IMR-90 (cell line): ENCODE data around the gene TPPP. TPM values are rescaled to one million over a fixed set of nuclear protein-coding genes. Genes with fewer than 3 reads are reported as not detected.

ENCODE experiments used
- ATAC-seq: fragments of 200-7000 bp; cut with Tn5 transposase; 2 replicates; pipeline ENCODE4 v1.9.1; 2020; ENCODE audit warnings: low read depth, mild to moderate bottlenecking, moderate library complexity
- BruUV-seq: library from RNA; stranded (reverse); fragments of 400-500 nt; replicated peaks from 2 replicates; lab custom pipeline; 2021; lab: Mats Ljungman, UMichigan
- CTCF ChIA-PET: fragments of 300-600 bp; formaldehyde crosslinking; extraction: SDS; loops from one replicate; lab custom pipeline; 2021; ENCODE audit warnings: antibody characterized with exemption; lab: Yijun Ruan, JAX
- POLR2A ChIA-PET: fragments of 300-600 bp; sonication (Branson Sonifier 250); formaldehyde crosslinking; loops from one replicate; lab custom pipeline; 2022; ENCODE audit warnings: antibody characterized with exemption; ENCODE audit not compliant: unreplicated experiment; lab: Charles Lee
- DNase-seq: peaks from one replicate; pipeline ENCODE4 v3.0.0; 2013
- H2AFZ ChIP-seq: replicated peaks from 2 replicates; pipeline ENCODE3; 2013; ENCODE audit warnings: low read length, mild to moderate bottlenecking; ENCODE audit not compliant: poor library complexity
- H2AK5ac ChIP-seq: 2 replicates; pipeline ENCODE4 v1.6.1; 2013; ENCODE audit warnings: low read depth, low read length, inconsistent platforms
- H2AK9ac ChIP-seq: replicated peaks from 2 replicates; pipeline ENCODE3; 2013; ENCODE audit warnings: mild to moderate bottlenecking, low read depth, low read length, moderate library complexity; ENCODE audit not compliant: poor library complexity
- H2BK120ac ChIP-seq: 2 replicates; pipeline ENCODE4 v1.6.1; 2013; ENCODE audit warnings: low read depth, low read length, inconsistent platforms
- H2BK15ac ChIP-seq: 3 replicates; pipeline ENCODE4 v1.6.1; 2013; ENCODE audit warnings: low read depth, low read length, inconsistent platforms
- H2BK20ac ChIP-seq: 2 replicates; pipeline ENCODE4 v1.6.1; 2013; ENCODE audit warnings: low read depth, mild to moderate bottlenecking, inconsistent platforms, low read length, moderate library complexity
- H2BK5ac ChIP-seq: 2 replicates; pipeline ENCODE4 v1.6.1; 2013; ENCODE audit warnings: mild to moderate bottlenecking, low read depth, low read length, inconsistent platforms; ENCODE audit not compliant: poor library complexity, severe bottlenecking
- H3K14ac ChIP-seq: replicated peaks from 2 replicates; pipeline ENCODE4 v1.6.1; 2013; ENCODE audit warnings: low read depth, low read length, inconsistent platforms
- H3K18ac ChIP-seq: 2 replicates; pipeline ENCODE4 v1.6.1; 2013; ENCODE audit warnings: low read depth, low read length, control low read depth
- H3K23ac ChIP-seq: 2 replicates; pipeline ENCODE4 v1.6.1; 2013; ENCODE audit warnings: low read depth, low read length, inconsistent platforms
- H3K27ac ChIP-seq: 2 replicates; pipeline ENCODE4 v1.5.1; 2013; ENCODE audit warnings: mild to moderate bottlenecking, control low read depth, low read length; ENCODE audit not compliant: insufficient read depth
- H3K27me3 ChIP-seq: 2 replicates; pipeline ENCODE4 v1.6.1; 2013; ENCODE audit warnings: low read length; ENCODE audit not compliant: control insufficient read depth, insufficient read depth
- H3K36me3 ChIP-seq: 2 replicates; pipeline ENCODE4 v1.6.1; 2013; ENCODE audit warnings: low read length, mixed read lengths; ENCODE audit not compliant: control insufficient read depth, insufficient read depth
- H3K4ac ChIP-seq: 2 replicates; pipeline ENCODE4 v1.6.1; 2013; ENCODE audit warnings: low read depth, low read length, inconsistent platforms
- H3K4me1 ChIP-seq: 2 replicates; pipeline ENCODE4 v1.6.1; 2013; ENCODE audit warnings: low read length, mixed read lengths; ENCODE audit not compliant: control insufficient read depth, insufficient read depth
- H3K4me2 ChIP-seq: 2 replicates; pipeline ENCODE4 v1.6.1; 2013; ENCODE audit warnings: low read depth, mild to moderate bottlenecking, control low read depth, low read length, moderate library complexity
- H3K4me3 ChIP-seq: 2 replicates; pipeline ENCODE4 v1.5.1; 2013; ENCODE audit warnings: low read depth, mild to moderate bottlenecking, control low read depth, low read length, moderate library complexity; ENCODE audit not compliant: insufficient read depth
- H3K56ac ChIP-seq: 2 replicates; pipeline ENCODE4 v1.6.1; 2013; ENCODE audit warnings: low read length, inconsistent platforms; ENCODE audit not compliant: insufficient read depth; ENCODE audit errors: extremely low read depth
- H3K79me1 ChIP-seq, 2 experiments: 2 replicates each; pipeline ENCODE4 v1.6.1; 2013; ENCODE audit warnings: low read length in 2 of 2, inconsistent platforms in 1 of 2, low read depth in 1 of 2
- H3K9ac ChIP-seq: 2 replicates; pipeline ENCODE4 v1.6.1; 2013; ENCODE audit warnings: low read depth, low read length, control low read depth
- H3K9me1 ChIP-seq: 2 replicates; pipeline ENCODE4 v1.6.1; 2013; ENCODE audit warnings: low read length, inconsistent platforms; ENCODE audit not compliant: insufficient read depth
- H3K9me3 ChIP-seq: 2 replicates; pipeline ENCODE4 v1.6.1; 2013; ENCODE audit warnings: low read length; ENCODE audit not compliant: control insufficient read depth, insufficient read depth
- H4K20me1 ChIP-seq: 2 replicates; pipeline ENCODE4 v1.6.1; 2013; ENCODE audit warnings: low read length, inconsistent platforms; ENCODE audit not compliant: insufficient read depth
- H4K5ac ChIP-seq: 2 replicates; pipeline ENCODE4 v1.6.1; 2013; ENCODE audit warnings: mild to moderate bottlenecking, low read depth, low read length, control low read depth
- H4K8ac ChIP-seq, 2 experiments: 2 replicates each; pipeline ENCODE4 v1.6.1; 2013; ENCODE audit warnings: low read depth in 2 of 2, low read length in 2 of 2, control low read depth in 1 of 2, inconsistent platforms in 1 of 2
- H4K91ac ChIP-seq: 2 replicates; pipeline ENCODE4 v1.6.1; 2013; ENCODE audit warnings: low read depth, low read length, inconsistent platforms; ENCODE audit not compliant: insufficient read depth
- BHLHE40 ChIP-seq: fragments of 150-350 bp; IDR thresholded peaks from 2 replicates; pipeline ENCODE4 v1.6.1; 2016; ENCODE audit warnings: mild to moderate bottlenecking, low read depth, low read length
- CEBPB ChIP-seq: IDR thresholded peaks from 2 replicates; pipeline ENCODE4 v1.6.1; 2012; ENCODE audit warnings: low read depth, low read length, improper control_type of control experiment
- CHD1 ChIP-seq: IDR thresholded peaks from 2 replicates; pipeline ENCODE4 v1.6.1; 2012; ENCODE audit warnings: low read depth, low read length, improper control_type of control experiment
- ELK1 ChIP-seq: fragments of 150-350 bp; IDR thresholded peaks from 2 replicates; pipeline ENCODE4 v1.6.1; 2016; ENCODE audit warnings: low read depth, mild to moderate bottlenecking, low read length, moderate library complexity, borderline replicate concordance
- MAFK ChIP-seq: IDR thresholded peaks from 2 replicates; pipeline ENCODE4 v1.6.1; 2012; ENCODE audit warnings: low read depth, low read length, improper control_type of control experiment
- MAZ ChIP-seq: IDR thresholded peaks from 2 replicates; pipeline ENCODE4 v1.6.1; 2012; ENCODE audit warnings: low read depth, mild to moderate bottlenecking, low read length, improper control_type of control experiment, moderate library complexity, borderline replicate concordance
- NFE2L2 ChIP-seq: fragments of 150-350 bp; IDR thresholded peaks from 2 replicates; pipeline ENCODE4 v1.6.1; 2016; ENCODE audit warnings: low read depth, mild to moderate bottlenecking, low read length
- POLR2A ChIP-seq: IDR thresholded peaks from 2 replicates; pipeline ENCODE4 v1.6.1; 2012; ENCODE audit warnings: mild to moderate bottlenecking, low read depth, low read length
- RCOR1 ChIP-seq: IDR thresholded peaks from 2 replicates; pipeline ENCODE4 v1.6.1; 2012; ENCODE audit warnings: mild to moderate bottlenecking, low read length, improper control_type of control experiment; ENCODE audit not compliant: insufficient replicate concordance
- RFX5 ChIP-seq: IDR thresholded peaks from 2 replicates; pipeline ENCODE4 v1.8.0; 2012; ENCODE audit warnings: low read depth, mild to moderate bottlenecking, low read length, moderate library complexity
- SMC3 ChIP-seq: fragments of 150-350 bp; IDR thresholded peaks from 2 replicates; pipeline ENCODE4 v1.6.1; 2016; ENCODE audit warnings: low read depth, mild to moderate bottlenecking, antibody characterized with exemption, low read length, moderate library complexity
- USF2 ChIP-seq: fragments of 150-350 bp; IDR thresholded peaks from 2 replicates; pipeline ENCODE4 v1.6.1; 2017; ENCODE audit warnings: mild to moderate bottlenecking, antibody characterized with exemption, low read length, low read depth
- WGBS, 2 experiments: methylation state at CpG; one replicate each; pipeline versions ENCODE4 v1.1.5 to v1.1.7; 2013; ENCODE audit warnings: missing lambda C conversion rate in 2 of 2; ENCODE audit not compliant: insufficient read length in 1 of 2; ENCODE audit errors: extremely low coverage in 2 of 2; 5-methylcytosine and 5-hydroxymethylcytosine counted together
- dilution Hi-C: fragments of 300-500 bp; cut with HindIII; formaldehyde crosslinking; loops from one replicate; pipeline ENCODE4 v1.14.3; 2018; ENCODE audit warnings: low sequenced_read_pairs; ENCODE audit not compliant: unreplicated experiment
- in situ Hi-C: fragments of 300-500 bp; cut with MboI; formaldehyde crosslinking; loops from 3 replicates; pipeline ENCODE4 v1.14.3; 2019; ENCODE audit warnings: low sequenced_read_pairs, inconsistent platforms, mixed read lengths
- intact Hi-C: fragments of 100-400 bp; cut with micrococcal nuclease; formaldehyde crosslinking; loops from 2 replicates; pipeline ENCODE4 v1.10.0; 2022
- polyA plus RNA-seq, 3 experiments: library from polyadenylated mRNA; depleted of rRNA; stranded (reverse); fragments of >200 nt; gene quantifications; 2 replicates each; pipeline ENCODE4 v1.2.3, GENCODE V29; 2012; ENCODE audit warnings: low replicate concordance in 1 of 3
- total RNA-seq: library from RNA; depleted of rRNA; stranded (reverse); fragments of >200 nt; gene quantifications from 2 replicates; pipeline ENCODE4 v1.2.3, GENCODE V29; 2012
- TF ChIP-seq, protein P1 (sequence below): conservative IDR thresholded peaks from 2 replicates; pipeline ENCODE4 v1.5.1; 2012; ENCODE audit warnings: mild to moderate bottlenecking, low read depth, low read length, improper control_type of control experiment

The TPPP gene
- total and polyA plus RNA-seq, 2 of the 4 experiments (the other 2 are of a cell fraction), result under 0.01 to 0.07 TPM

GRCh38 chr5:642481-642880 lies 50.7 kb downstream of the TPPP start:
- H3K23ac ChIP-seq, result no peak overlapping the region
- TF ChIP-seq CHD1, result no peak
- TF ChIP-seq, protein P1, sequence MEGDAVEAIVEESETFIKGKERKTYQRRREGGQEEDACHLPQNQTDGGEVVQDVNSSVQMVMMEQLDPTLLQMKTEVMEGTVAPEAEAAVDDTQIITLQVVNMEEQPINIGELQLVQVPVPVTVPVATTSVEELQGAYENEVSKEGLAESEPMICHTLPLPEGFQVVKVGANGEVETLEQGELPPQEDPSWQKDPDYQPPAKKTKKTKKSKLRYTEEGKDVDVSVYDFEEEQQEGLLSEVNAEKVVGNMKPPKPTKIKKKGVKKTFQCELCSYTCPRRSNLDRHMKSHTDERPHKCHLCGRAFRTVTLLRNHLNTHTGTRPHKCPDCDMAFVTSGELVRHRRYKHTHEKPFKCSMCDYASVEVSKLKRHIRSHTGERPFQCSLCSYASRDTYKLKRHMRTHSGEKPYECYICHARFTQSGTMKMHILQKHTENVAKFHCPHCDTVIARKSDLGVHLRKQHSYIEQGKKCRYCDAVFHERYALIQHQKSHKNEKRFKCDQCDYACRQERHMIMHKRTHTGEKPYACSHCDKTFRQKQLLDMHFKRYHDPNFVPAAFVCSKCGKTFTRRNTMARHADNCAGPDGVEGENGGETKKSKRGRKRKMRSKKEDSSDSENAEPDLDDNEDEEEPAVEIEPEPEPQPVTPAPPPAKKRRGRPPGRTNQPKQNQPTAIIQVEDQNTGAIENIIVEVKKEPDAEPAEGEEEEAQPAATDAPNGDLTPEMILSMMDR, result no peak
- TF ChIP-seq CEBPB, result no peak
- TF ChIP-seq BHLHE40, result no peak
- TF ChIP-seq SMC3, result no peak
- TF ChIP-seq USF2, result no peak
- no peak for TF ChIP-seq POLR2A
- TF ChIP-seq RCOR1, result no peak
- TF ChIP-seq MAZ, result no peak
- no peak for TF ChIP-seq ELK1
- TF ChIP-seq RFX5, result no peak
- TF ChIP-seq NFE2L2, result no peak
- no peak for TF ChIP-seq MAFK
- H3K4me1 ChIP-seq, result no peaks in the 10 kb centered on the region
- H3K4me3 ChIP-seq, result no peak overlapping the region
- 100% methylated on average over 6 of the region's 14 CpGs; no CpG with 5 or more reads in 1 of the 2 experiments for WGBS, 2 experiments
- H2AFZ ChIP-seq, result no peak overlapping the region
- no peak overlapping the region for H3K18ac ChIP-seq
- H4K8ac ChIP-seq, result no peak overlapping the region
- no peak overlapping the region for H4K5ac ChIP-seq
- no peak overlapping the region for H2BK120ac ChIP-seq
- no peaks in the 10 kb centered on the region for H4K20me1 ChIP-seq
- ATAC-seq, result no peak
- no peak overlapping the region for H2BK15ac ChIP-seq
- intact Hi-C loops (no loop called here), in situ Hi-C loops (no loop called here), dilution Hi-C loops (no loop called here)
- H3K36me3 ChIP-seq, result peaks cover 16% of the 10 kb centered on the region; the same call in 1 of the 2 replicates
- H3K27me3 ChIP-seq, result no peaks in the 10 kb centered on the region
- ChIA-PET POLR2A (no interaction called here), CTCF (no interaction called here)
- no peak for DNase-seq
- H3K9me1 ChIP-seq, result 0 out of 2 replicates have a peak, but pooled peaks cover 3% of the 10 kb centered on the region
- no peak overlapping the region for H3K56ac ChIP-seq
- H2BK20ac ChIP-seq, result no peak overlapping the region
- H3K4me2 ChIP-seq, result no peak overlapping the region
- no peak overlapping the region for H3K4ac ChIP-seq
- no peak overlapping the region for H2AK9ac ChIP-seq
- no peaks in the 10 kb centered on the region for H3K79me1 ChIP-seq
- no peak overlapping the region for H3K27ac ChIP-seq
- no peak overlapping the region for H3K9ac ChIP-seq
- no peak overlapping the region for H4K91ac ChIP-seq
- H3K9me3 ChIP-seq, result no peaks in the 10 kb centered on the region
- no peak overlapping the region for H2AK5ac ChIP-seq
- H2BK5ac ChIP-seq, result no peak overlapping the region
- no peak overlapping the region for H3K14ac ChIP-seq
- BruUV-seq, result no TSS peak
